Fibroblast of the aortic adventitia (primary cell): Measurements from ENCODE around the gene CCDC85B. TPM values are rescaled to one million over a fixed set of nuclear protein-coding genes. Genes with fewer than 3 reads are reported as not detected.

Experiments
- DNase-seq: peaks from one replicate; pipeline ENCODE4 v3.0.0-alpha.2; 2010; ENCODE audit warnings: low read depth
- H3K4me3 ChIP-seq: 2 replicates; pipeline ENCODE4 v1.5.1; 2011; ENCODE audit warnings: low read depth, mild to moderate bottlenecking, control low read depth, low read length, moderate library complexity
- CTCF ChIP-seq: IDR thresholded peaks from 2 replicates; pipeline ENCODE4 v1.5.1; 2011; ENCODE audit warnings: mild to moderate bottlenecking, low read length, control low read depth, inconsistent platforms; ENCODE audit not compliant: insufficient read depth
- total RNA-seq: library from RNA; depleted of rRNA; stranded (reverse); fragments of >200 nt; gene quantifications from 2 replicates; pipeline ENCODE4 v1.2.3, GENCODE V29; 2012; ENCODE audit warnings: low replicate concordance

Gene CCDC85B
- total RNA-seq, 1 donor = 75.0 TPM

GRCh38 chr11:65917077-65917433 is 26.6 kb downstream of the CCDC85B start:
- H3K4me3 ChIP-seq = peak overlapping the region; percentile 92
- no peak for TF ChIP-seq CTCF
- DNase-seq = no peak

GRCh38 chr11:65917434-65918210 is 27.1 kb downstream of the CCDC85B start:
- no peak for DNase-seq

GRCh38 chr11:65918211-65919140 is 28.0 kb downstream of the CCDC85B start, which contains the start of gene C11orf68:
TSS of gene C11orf68 (minus strand) at chr11:65919062. CDS start at chr11:65919031, 31 bp downstream.
- TF ChIP-seq CTCF = no peak
- DNase-seq = no peak
- H3K4me3 ChIP-seq = peak within 1 kb of the TSS; percentile 92

More at GRCh38 chr11:65917434-65918210, 27.1 kb downstream of the CCDC85B start:
- no peak for TF ChIP-seq CTCF
- H3K4me3 ChIP-seq = peak overlapping the region; percentile 92

GRCh38 chr11:65919141-65919572 is 28.7 kb downstream of the CCDC85B start, which contains the start of gene DRAP1:
TSS of gene DRAP1 (plus strand) at chr11:65919426. CDS start at chr11:65919502, 76 bp downstream.
- TF ChIP-seq CTCF = no peak
- peak within 1 kb of the TSS; percentile 92 for H3K4me3 ChIP-seq
- peak; percentile 97 for DNase-seq

- DNase-seq = no peak
- TF ChIP-seq CTCF = no peak
- peak overlapping the region; percentile 83 for H3K4me3 ChIP-seq
These were observed 29.3 kb downstream of the CCDC85B start for GRCh38 chr11:65919573-65920371.

GRCh38 chr11:65920372-65920802 is 29.9 kb downstream of the CCDC85B start:
- no peak for TF ChIP-seq CTCF
- peak overlapping the region; percentile 83 for H3K4me3 ChIP-seq
- DNase-seq = no peak
